ENCODE measurements around the gene NASP. TPM values are rescaled to one million over a fixed set of nuclear protein-coding genes. Genes with fewer than 3 reads are reported as not detected.

Gene NASP
- total and polyA plus RNA-seq, 2 of the 13 experiments (the other 11 are each of a cell fraction or from before 2014, with no cell fraction given): 132 to 256 TPM

DNA sequence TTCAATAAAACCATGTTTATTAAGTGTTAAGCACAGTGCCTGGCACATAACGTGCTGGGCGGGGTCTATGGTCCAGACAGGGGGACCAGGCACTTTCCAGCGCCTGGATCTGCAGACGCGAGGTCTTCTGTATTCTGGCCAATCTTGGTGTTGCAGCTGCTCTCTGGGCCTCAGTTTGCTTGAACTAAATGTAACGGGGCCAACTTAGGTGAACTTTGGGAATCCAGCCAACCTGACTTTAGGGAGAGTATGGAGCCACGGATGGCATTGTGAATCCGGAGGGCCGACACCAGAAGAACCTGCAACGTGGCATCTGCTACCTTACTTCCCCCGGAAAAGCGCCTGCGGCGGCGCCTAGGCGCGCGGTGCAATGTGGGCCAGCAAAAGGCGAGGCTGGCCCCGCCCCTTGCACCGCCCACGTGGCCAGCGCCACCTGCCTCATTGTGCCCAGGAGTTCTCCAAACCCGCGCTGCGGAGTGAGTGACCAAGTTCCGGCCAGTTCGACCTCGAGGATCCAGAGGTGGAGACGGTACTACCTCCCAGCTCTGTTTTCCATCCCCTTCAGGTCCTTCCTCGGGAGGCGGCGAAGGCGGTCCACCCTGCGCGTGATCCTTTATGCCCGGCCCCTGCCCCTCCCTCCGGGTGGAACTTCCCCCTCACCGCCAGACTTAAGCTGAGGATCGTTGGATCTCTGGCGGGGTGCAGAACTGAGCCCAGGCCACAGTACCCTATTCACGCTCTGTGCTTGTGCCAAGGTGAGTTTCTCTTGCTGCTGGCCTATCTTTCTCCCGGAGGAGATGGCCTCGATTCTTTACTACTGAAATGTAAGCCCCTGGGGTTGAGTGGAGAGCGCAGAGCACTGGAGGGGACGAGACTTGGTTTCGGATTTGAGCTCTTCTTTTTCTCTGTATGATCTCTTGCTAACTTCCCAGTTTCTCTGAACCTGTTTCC lies 33.2 kb upstream of the NASP start, which contains the start of gene AKR1A1 (continued):
- peak; percentile 64; the same call in 1 of the 2 replicates for TF ChIP-seq MED13 (CRISPR knock-in tag; IDR thresholded peaks at IDR 0.05)
- peak; percentile 87 for TF ChIP-seq ETV5 (CRISPR knock-in tag; IDR thresholded peaks at IDR 0.05; ENCODE audit: borderline replicate concordance)
- peak; percentile 59; the same call in 1 of the 2 replicates for TF ChIP-seq SOX5 (CRISPR knock-in tag; IDR thresholded peaks at IDR 0.05; ENCODE audit: borderline replicate concordance)
- TF ChIP-seq, protein P1, sequence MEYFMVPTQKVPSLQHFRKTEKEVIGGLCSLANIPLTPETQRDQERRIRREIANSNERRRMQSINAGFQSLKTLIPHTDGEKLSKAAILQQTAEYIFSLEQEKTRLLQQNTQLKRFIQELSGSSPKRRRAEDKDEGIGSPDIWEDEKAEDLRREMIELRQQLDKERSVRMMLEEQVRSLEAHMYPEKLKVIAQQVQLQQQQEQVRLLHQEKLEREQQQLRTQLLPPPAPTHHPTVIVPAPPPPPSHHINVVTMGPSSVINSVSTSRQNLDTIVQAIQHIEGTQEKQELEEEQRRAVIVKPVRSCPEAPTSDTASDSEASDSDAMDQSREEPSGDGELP (IDR thresholded peaks at IDR 0.05; ENCODE audit: borderline replicate concordance, low read depth): peak; percentile 58; the same call in 1 of the 2 replicates
- peak; percentile 92 for TF ChIP-seq SMYD3 (CRISPR knock-in tag; IDR thresholded peaks at IDR 0.05)
- no peak for TF ChIP-seq ZNF670 (CRISPR knock-in tag; IDR thresholded peaks at IDR 0.05; ENCODE audit: borderline replicate concordance)
- no peak for TF ChIP-seq ATM (IDR thresholded peaks at IDR 0.05; ENCODE audit: borderline replicate concordance)
- peak; percentile 96; the same call in 1 of the 2 replicates for TF ChIP-seq ZIK1 (CRISPR knock-in tag; IDR thresholded peaks at IDR 0.05; ENCODE audit: borderline replicate concordance, low read depth)
- no peak; the same call in 1 of the 2 replicates for TF ChIP-seq FOXA3 (CRISPR knock-in tag; IDR thresholded peaks at IDR 0.05)
- TF ChIP-seq, protein P2, sequence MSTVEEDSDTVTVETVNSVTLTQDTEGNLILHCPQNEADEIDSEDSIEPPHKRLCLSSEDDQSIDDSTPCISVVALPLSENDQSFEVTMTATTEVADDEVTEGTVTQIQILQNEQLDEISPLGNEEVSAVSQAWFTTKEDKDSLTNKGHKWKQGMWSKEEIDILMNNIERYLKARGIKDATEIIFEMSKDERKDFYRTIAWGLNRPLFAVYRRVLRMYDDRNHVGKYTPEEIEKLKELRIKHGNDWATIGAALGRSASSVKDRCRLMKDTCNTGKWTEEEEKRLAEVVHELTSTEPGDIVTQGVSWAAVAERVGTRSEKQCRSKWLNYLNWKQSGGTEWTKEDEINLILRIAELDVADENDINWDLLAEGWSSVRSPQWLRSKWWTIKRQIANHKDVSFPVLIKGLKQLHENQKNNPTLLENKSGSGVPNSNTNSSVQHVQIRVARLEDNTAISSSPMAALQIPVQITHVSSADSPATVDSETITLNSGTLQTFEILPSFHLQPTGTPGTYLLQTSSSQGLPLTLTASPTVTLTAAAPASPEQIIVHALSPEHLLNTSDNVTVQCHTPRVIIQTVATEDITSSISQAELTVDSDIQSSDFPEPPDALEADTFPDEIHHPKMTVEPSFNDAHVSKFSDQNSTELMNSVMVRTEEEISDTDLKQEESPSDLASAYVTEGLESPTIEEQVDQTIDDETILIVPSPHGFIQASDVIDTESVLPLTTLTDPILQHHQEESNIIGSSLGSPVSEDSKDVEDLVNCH (CRISPR knock-in tag; IDR thresholded peaks at IDR 0.05): 0 out of 2 replicates have a peak, but pooled peaks have one; percentile 15
- peak; percentile 93 for TF ChIP-seq POGK (CRISPR knock-in tag; conservative IDR thresholded peaks at IDR 0.05)
- peak; percentile 92; the same call in 1 of the 2 replicates for TF ChIP-seq ZFP36L1 (CRISPR knock-in tag; IDR thresholded peaks at IDR 0.05)
- TF ChIP-seq NAIF1 (CRISPR knock-in tag; IDR thresholded peaks at IDR 0.05; ENCODE audit: borderline replicate concordance): peak; percentile 67; the same call in 1 of the 2 replicates
- TF ChIP-seq DR1 (CRISPR knock-in tag; IDR thresholded peaks at IDR 0.05): peak; percentile 79
- no peak for TF ChIP-seq DNMT1 (CRISPR knock-in tag; IDR thresholded peaks at IDR 0.05)
- TF ChIP-seq ZNF431 (CRISPR knock-in tag; IDR thresholded peaks at IDR 0.05; ENCODE audit: borderline replicate concordance, low read depth): peak; percentile 81; the same call in 1 of the 2 replicates
- TF ChIP-seq ZNF230 (CRISPR knock-in tag; IDR thresholded peaks at IDR 0.05): peak; percentile 82
- peak; percentile 92 for TF ChIP-seq BRD4 (CRISPR knock-in tag; IDR thresholded peaks at IDR 0.05)
- TF ChIP-seq, protein P3, sequence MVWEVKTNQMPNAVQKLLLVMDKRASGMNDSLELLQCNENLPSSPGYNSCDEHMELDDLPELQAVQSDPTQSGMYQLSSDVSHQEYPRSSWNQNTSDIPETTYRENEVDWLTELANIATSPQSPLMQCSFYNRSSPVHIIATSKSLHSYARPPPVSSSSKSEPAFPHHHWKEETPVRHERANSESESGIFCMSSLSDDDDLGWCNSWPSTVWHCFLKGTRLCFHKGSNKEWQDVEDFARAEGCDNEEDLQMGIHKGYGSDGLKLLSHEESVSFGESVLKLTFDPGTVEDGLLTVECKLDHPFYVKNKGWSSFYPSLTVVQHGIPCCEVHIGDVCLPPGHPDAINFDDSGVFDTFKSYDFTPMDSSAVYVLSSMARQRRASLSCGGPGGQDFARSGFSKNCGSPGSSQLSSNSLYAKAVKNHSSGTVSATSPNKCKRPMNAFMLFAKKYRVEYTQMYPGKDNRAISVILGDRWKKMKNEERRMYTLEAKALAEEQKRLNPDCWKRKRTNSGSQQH (CRISPR knock-in tag; IDR thresholded peaks at IDR 0.05; ENCODE audit: low read depth): peak; percentile 83; the same call in 1 of the 2 replicates
- TF ChIP-seq DMAP1 (CRISPR knock-in tag; IDR thresholded peaks at IDR 0.05): peak; percentile 98
- TF ChIP-seq PHF8 (CRISPR knock-in tag; IDR thresholded peaks at IDR 0.05): peak; percentile 82
- peak; percentile 98 for TF ChIP-seq ZNF879 (CRISPR knock-in tag; IDR thresholded peaks at IDR 0.05)

Data from HepG2 (cell line).